Measurements from ENCODE around the gene MYH7.

- TF ChIP-seq CTCF (conservative IDR thresholded peaks at IDR 0.05; ENCODE audit: low read depth, low read length): no peak
- TF ChIP-seq EZH2 (IDR thresholded peaks at IDR 0.05; ENCODE audit: borderline replicate concordance, low read depth, low read length, poor library complexity, severe bottlenecking): no peak
Observed at GRCh38 chr14:23408307-23408630, 27.2 kb downstream of the MYH7 start.
